CD8-positive, alpha-beta memory T cell (primary cell): ENCODE measurements around the gene PRKCB. TPM values are rescaled to one million over a fixed set of nuclear protein-coding genes. Genes with fewer than 3 reads are reported as not detected.

ENCODE experiments used
- CTCF ChIA-PET: fragments of 350-600 bp; sonication (Branson Sonifier 250); formaldehyde crosslinking; loops from one replicate; lab custom pipeline; 2021; ENCODE audit warnings: antibody characterized with exemption; lab: Charles Lee
- POLR2A ChIA-PET: fragments of 350-600 bp; sonication (Branson Sonifier 250); formaldehyde crosslinking; loops from one replicate; lab custom pipeline; 2021; ENCODE audit warnings: antibody characterized with exemption; lab: Charles Lee
- DNase-seq, 5 donors: peaks; one replicate each; pipeline versions ENCODE4 v3.0.0 to v3.0.0-alpha.2; 2020 to 2022; ENCODE audit warnings: mixed read lengths in 1 of 5
- H3K27ac ChIP-seq: one replicate; pipeline ENCODE4 v1.7.0; 2013; ENCODE audit warnings: low read depth, mild to moderate bottlenecking, low read length, moderate library complexity
- H3K27me3 ChIP-seq: 2 replicates; pipeline ENCODE4 v1.7.0; 2013; ENCODE audit warnings: low read length, mild to moderate bottlenecking; ENCODE audit not compliant: insufficient read depth, poor library complexity, severe bottlenecking
- H3K36me3 ChIP-seq: 2 replicates; pipeline ENCODE4 v1.7.0; 2013; ENCODE audit warnings: mild to moderate bottlenecking, low read length, moderate library complexity; ENCODE audit not compliant: insufficient read depth
- H3K4me1 ChIP-seq: 2 replicates; pipeline ENCODE4 v1.7.0; 2013; ENCODE audit warnings: mild to moderate bottlenecking, low read length, moderate library complexity; ENCODE audit not compliant: insufficient read depth
- H3K4me3 ChIP-seq: 2 replicates; pipeline ENCODE4 v1.7.0; 2013; ENCODE audit warnings: mild to moderate bottlenecking, low read length
- H3K9me3 ChIP-seq: 2 replicates; pipeline ENCODE4 v1.7.0; 2013; ENCODE audit warnings: mild to moderate bottlenecking, low read length
- H3K27ac Mint-ChIP-seq, 8 donors: one replicate each; pipeline ENCODE4 v1.8.0; 2020 to 2021; ENCODE audit warnings: mixed read lengths in 8 of 8, mild to moderate bottlenecking in 6 of 8, inconsistent platforms in 3 of 8, moderate library complexity in 3 of 8
- H3K27me3 Mint-ChIP-seq, 2 donors: one replicate each; pipeline ENCODE4 v1.8.0; 2020 to 2021; ENCODE audit warnings: mixed read lengths in 2 of 2, mild to moderate bottlenecking in 1 of 2, moderate library complexity in 1 of 2
- H3K36me3 Mint-ChIP-seq, 3 donors: one replicate each; pipeline ENCODE4 v1.8.0; 2020 to 2021; ENCODE audit warnings: mixed read lengths in 3 of 3, inconsistent platforms in 1 of 3, mild to moderate bottlenecking in 1 of 3
- H3K4me1 Mint-ChIP-seq, 3 donors: one replicate each; pipeline ENCODE4 v1.8.0; 2020 to 2021; ENCODE audit warnings: mixed read lengths in 3 of 3, inconsistent platforms in 1 of 3, mild to moderate bottlenecking in 1 of 3
- H3K4me3 Mint-ChIP-seq, 7 donors: one replicate each; pipeline ENCODE4 v1.8.0; 2020 to 2021; ENCODE audit warnings: mixed read lengths in 7 of 7, mild to moderate bottlenecking in 6 of 7, moderate library complexity in 4 of 7, inconsistent platforms in 2 of 7
- H3K9me3 Mint-ChIP-seq, 5 donors: one replicate each; pipeline ENCODE4 v1.8.0; 2020 to 2022; ENCODE audit warnings: mixed read lengths in 5 of 5, mild to moderate bottlenecking in 3 of 5, moderate library complexity in 2 of 5, inconsistent platforms in 1 of 5
- polyA plus RNA-seq: library from polyadenylated mRNA; unstranded; fragments of 300-500 nt; fragmentation: Illumina TruSeq; gene quantifications from one replicate; pipeline ENCODE4 v1.2.3, GENCODE V29; 2021
- total RNA-seq, 2 experiments: library from RNA; stranded (reverse); gene quantifications; one replicate each; pipeline ENCODE4 v1.2.3, GENCODE V29; 2021

Gene PRKCB
- total and polyA plus RNA-seq, 3 experiments from 2014 or later: 96.5 to 136 (median 98.2) TPM

DNA sequence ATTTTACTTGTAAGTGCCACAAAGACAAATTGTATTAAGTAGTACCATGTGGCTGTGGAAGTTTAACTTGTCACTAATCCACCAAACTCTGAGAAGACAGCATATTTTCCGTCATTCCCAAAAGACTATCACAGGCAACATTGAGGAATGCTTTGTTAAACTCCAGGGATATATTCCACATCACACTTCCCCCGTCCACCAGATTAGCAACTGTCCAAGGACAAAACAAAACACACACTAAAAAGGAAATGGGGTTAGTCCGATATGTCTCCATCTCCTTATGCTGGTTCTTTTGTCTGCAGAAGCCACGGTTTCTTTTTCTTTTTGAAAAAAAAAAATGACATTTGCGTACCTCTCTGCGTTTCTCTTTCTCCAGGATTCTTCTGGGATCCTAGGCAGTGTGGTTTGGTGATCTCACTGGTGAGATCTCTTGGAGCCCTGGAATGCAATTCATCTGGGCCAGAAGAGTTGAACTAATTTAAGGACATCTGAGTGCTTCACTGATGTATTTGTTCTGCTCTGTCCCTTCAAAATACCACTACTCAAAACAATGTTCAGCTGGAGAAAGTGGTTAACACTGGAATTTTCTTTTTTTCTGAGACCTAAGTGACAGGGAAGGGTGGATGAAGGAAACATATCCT is 40.6 kb downstream of the PRKCB start:
- peaks cover 46% of the 10 kb centered on the region for H3K4me1 ChIP-seq

DNA sequence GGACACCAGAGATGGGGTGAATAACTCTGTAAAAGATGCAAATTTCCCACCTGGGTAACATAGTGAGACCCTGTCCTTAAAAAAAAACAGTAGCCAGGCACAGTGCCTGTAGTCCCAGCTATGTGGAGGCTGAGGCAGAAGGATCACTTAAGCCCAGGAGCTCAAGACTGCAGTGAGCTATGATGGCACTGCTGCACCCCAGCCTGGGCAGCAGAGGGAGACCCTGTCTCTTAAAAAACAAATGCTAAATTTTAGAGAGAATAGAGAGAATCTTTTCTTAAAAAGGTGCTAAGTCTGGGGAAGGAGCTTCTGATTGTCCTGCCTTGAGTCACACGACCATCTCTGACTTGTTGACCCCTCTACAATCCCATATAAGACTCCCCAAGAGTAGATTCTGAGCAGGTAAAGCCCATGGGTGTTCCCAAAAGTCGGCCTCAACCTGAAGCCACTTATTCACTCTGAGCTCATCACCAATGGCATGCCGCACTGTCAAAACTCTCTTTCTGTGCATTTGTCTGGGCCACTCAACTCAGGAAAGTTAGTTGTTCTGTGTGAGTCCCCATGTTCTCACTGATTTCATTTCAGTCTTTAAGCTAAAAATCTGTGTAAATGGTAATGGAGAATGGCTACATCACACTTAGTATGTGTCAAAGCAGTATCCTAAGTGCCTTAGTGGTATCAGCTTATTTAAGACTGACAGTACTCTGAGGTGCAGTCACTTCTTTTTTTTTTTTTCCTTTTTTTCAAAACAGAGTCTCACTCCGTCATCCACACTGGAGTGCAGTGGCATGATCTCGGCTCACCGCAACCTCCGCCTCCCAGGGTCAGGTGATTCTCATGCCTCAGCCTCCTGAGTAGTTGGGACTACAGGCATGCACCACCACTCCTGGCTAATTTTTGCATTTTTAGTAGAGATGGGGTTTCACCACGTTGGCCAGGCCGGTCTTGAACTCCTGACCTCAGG is 41.6 kb downstream of the PRKCB start:
- ChIA-PET CTCF (interaction anchor here (1.2 to 4.1 kb wide), 14 partner anchors 11 to 159 kb away, joined by 3 to 86 read pairs (median 4); no protein-coding TSS in a partner anchor), POLR2A (interaction anchor here (0.5 to 1.0 kb wide), 3 partner anchors 67 to 133 kb away, joined by 3 to 5 read pairs (median 5); no protein-coding TSS in a partner anchor)
- Histone ChIP-seq H3K4me1 (peaks cover 54% of the 10 kb centered on the region), H3K4me3 (no peak overlapping the region), H3K9me3 (no peaks in the 10 kb centered on the region), H3K27me3 (no peaks in the 10 kb centered on the region), H3K27ac (no peak overlapping the region), H3K36me3 (no peaks in the 10 kb centered on the region)
- Mint-ChIP-seq H3K27ac (peak overlapping the region in 7 of 8 donors; percentile 50 to 77 (median 64)), H3K4me1 (peaks cover 72 to 87% (median 82%) of the 10 kb centered on the region in 3 donors), H3K36me3 (peaks cover 0 to 21% (median 2%) of the 10 kb centered on the region in 3 donors), H3K27me3 (no peaks in the 10 kb centered on the region), H3K9me3 (no peaks in the 10 kb centered on the region), H3K4me3 (peak overlapping the region in 1 of 7 donors; percentile 40)
- peak in 1 of 5 donors; percentile 28 for DNase-seq

More for the DNA sequence above, 40.6 kb downstream of the PRKCB start:
- peaks cover 0 to 23% (median 1%) of the 10 kb centered on the region in 3 donors for H3K36me3 Mint-ChIP-seq
- Histone ChIP-seq H3K4me3 (no peak overlapping the region), H3K27ac (no peak overlapping the region), H3K9me3 (no peaks in the 10 kb centered on the region), H3K27me3 (no peaks in the 10 kb centered on the region), H3K36me3 (no peaks in the 10 kb centered on the region)
- H3K27ac Mint-ChIP-seq: peak overlapping the region in 5 of 8 donors; percentile 42 to 74 (median 52)
- CTCF ChIA-PET: interaction anchor here (1.3 to 4.1 kb wide), 9 partner anchors 13 to 160 kb away, joined by 3 to 86 read pairs (median 5); no protein-coding TSS in a partner anchor
- no peak overlapping the region for H3K4me3 Mint-ChIP-seq
- H3K27me3 Mint-ChIP-seq: no peaks in the 10 kb centered on the region
- POLR2A ChIA-PET: no interaction called here
- no peak for DNase-seq
- H3K9me3 Mint-ChIP-seq: no peaks in the 10 kb centered on the region
- peaks cover 67 to 88% (median 82%) of the 10 kb centered on the region in 3 donors for H3K4me1 Mint-ChIP-seq

DNA sequence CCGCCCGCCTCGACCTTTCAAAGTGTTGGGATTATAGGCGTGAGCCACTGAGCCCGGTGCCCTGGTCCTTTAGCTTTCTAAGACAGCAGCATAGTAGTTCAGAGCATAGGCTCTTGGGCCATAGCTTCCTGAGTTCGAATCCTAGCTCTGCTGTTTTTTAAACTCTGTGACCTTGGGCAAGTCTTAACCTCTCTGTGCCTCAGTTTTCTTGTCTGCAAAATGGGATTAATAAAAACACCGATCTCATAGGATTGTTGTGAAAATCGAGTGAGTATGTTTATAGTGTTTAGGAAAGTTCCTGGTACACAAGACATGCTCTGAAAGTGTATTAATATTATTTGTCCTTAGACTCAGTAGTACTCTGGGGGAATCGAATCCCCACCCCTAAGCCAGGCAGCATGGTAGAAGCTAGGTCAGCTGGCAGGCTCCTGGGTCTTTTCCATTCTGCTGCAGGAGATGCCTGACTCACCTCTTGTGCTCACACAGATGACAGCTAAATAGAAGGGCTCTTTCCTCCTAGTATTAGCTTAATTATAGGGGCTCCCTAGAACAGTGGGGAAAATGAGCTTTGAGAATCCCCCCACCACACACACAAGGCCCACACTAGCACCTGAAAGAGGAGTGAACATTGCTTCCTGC is 44.1 kb downstream of the PRKCB start:
- POLR2A ChIA-PET: no interaction called here
- no peaks in the 10 kb centered on the region for H3K9me3 Mint-ChIP-seq

DNA sequence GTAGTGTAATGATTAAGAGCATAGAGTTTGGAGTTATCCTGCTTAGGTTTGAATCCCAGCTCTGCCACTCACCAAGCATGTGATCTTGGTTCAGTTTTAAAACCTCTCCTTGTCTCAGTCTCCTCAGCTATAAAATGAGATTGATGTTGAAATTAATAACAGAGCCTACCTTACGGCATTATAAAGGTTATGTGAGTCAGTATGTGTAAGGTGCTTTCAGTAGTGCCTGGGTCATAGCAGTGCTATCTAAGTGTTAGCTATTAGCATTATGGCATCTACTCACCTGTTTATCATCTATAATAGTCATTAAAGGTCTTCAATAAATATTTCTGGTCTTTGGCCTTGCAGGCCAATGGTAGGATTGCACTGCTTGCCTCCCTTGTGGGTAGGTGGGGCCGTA is 53.4 kb downstream of the PRKCB start:
- H3K4me3 ChIP-seq: no peak overlapping the region
- H3K27ac ChIP-seq: no peak overlapping the region
- H3K36me3 ChIP-seq: no peaks in the 10 kb centered on the region
- Mint-ChIP-seq H3K9me3 (no peaks in the 10 kb centered on the region), H3K27ac (peak overlapping the region in 2 of 8 donors; percentile 9 to 75), H3K4me3 (no peak overlapping the region), H3K4me1 (peaks cover 54 to 91% (median 74%) of the 10 kb centered on the region in 3 donors), H3K36me3 (peaks cover 5 to 50% (median 6%) of the 10 kb centered on the region in 3 donors), H3K27me3 (no peaks in the 10 kb centered on the region)
- H3K9me3 ChIP-seq: no peaks in the 10 kb centered on the region
- DNase-seq: no peak
- POLR2A ChIA-PET: no interaction called here
- no peaks in the 10 kb centered on the region for H3K27me3 ChIP-seq
- peaks cover 6% of the 10 kb centered on the region for H3K4me1 ChIP-seq
- CTCF ChIA-PET: interaction anchor here (0.8 to 2.4 kb wide), 4 partner anchors 12 to 121 kb away, joined by 3 to 6 read pairs (median 4); no protein-coding TSS in a partner anchor

More for the DNA sequence above, 44.1 kb downstream of the PRKCB start:
- peaks cover 77 to 91% (median 85%) of the 10 kb centered on the region in 3 donors for H3K4me1 Mint-ChIP-seq
- no peak for DNase-seq
- CTCF ChIA-PET: interaction anchor here (1.0 to 4.1 kb wide), 6 partner anchors 10 to 133 kb away, joined by 3 to 86 read pairs (median 4); no protein-coding TSS in a partner anchor
- peaks cover 6 to 34% (median 8%) of the 10 kb centered on the region in 3 donors for H3K36me3 Mint-ChIP-seq
- H3K4me3 Mint-ChIP-seq: peak overlapping the region in 2 of 7 donors; percentile 15 to 80
- Histone ChIP-seq H3K27me3 (no peaks in the 10 kb centered on the region), H3K4me1 (peaks cover 44% of the 10 kb centered on the region), H3K27ac (no peak overlapping the region), H3K9me3 (no peaks in the 10 kb centered on the region), H3K36me3 (peaks cover 6% of the 10 kb centered on the region), H3K4me3 (no peak overlapping the region)
- H3K27ac Mint-ChIP-seq: peak overlapping the region in 6 of 8 donors; percentile 26 to 84 (median 50)
- H3K27me3 Mint-ChIP-seq: no peaks in the 10 kb centered on the region

DNA sequence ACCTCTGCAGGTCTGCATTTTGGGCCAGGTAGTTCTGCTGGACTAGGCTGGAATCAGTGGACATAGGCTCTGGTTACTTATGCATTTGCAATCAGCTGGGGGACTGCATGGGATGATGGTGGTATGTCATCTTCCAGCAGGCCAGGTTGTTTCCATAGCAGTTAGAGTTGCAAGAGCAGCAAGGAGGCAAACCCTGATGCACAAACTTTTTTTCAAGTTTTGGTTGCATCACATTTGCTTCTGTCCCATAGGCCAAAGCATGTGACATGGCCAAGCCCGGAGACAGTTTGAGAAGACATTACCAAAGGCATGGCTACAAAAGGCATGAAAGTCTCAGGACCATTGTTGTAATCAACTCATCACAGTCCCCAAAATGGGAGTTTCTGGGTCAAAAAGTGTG is 58.2 kb downstream of the PRKCB start:
- Mint-ChIP-seq H3K27me3 (no peaks in the 10 kb centered on the region), H3K4me1 (peaks cover 65 to 94% (median 81%) of the 10 kb centered on the region in 3 donors), H3K4me3 (no peak overlapping the region), H3K27ac (peak overlapping the region in 5 of 8 donors; percentile 20 to 89 (median 32)), H3K36me3 (peaks cover 3 to 29% (median 10%) of the 10 kb centered on the region in 3 donors), H3K9me3 (no peaks in the 10 kb centered on the region)
- ChIA-PET POLR2A (no interaction called here), CTCF (interaction anchor here (0.6 to 1.6 kb wide), 2 partner anchors 14 to 52 kb away, joined by 3 to 4 read pairs; no protein-coding TSS in a partner anchor)
- DNase-seq: no peak
- H3K27me3 ChIP-seq: no peaks in the 10 kb centered on the region
- H3K36me3 ChIP-seq: no peaks in the 10 kb centered on the region
- peaks cover 16% of the 10 kb centered on the region for H3K4me1 ChIP-seq
- H3K9me3 ChIP-seq: no peaks in the 10 kb centered on the region
- no peak overlapping the region for H3K4me3 ChIP-seq
- no peak overlapping the region for H3K27ac ChIP-seq

DNA sequence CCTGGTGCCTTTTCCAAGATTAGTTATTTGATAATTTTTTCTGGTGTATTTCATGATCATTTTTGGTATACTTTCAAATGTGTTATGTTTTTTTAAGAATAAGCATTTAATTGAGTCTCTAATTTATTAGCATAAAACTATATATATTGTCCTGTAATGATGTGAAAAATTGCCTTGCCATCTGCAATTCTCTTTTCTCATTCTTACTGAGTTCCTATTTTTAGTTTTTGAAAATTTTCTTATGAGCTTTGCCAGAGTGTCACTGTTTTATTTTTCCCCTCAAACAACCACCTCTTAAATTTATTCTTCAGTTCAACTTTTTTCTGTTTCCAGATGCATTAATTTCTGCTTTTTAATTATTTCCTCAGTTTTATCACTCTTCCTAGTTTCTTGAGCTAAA is 59.3 kb downstream of the PRKCB start:
- Histone ChIP-seq H3K9me3 (no peaks in the 10 kb centered on the region), H3K36me3 (no peaks in the 10 kb centered on the region), H3K4me3 (no peak overlapping the region), H3K27me3 (no peaks in the 10 kb centered on the region), H3K4me1 (peaks cover 11% of the 10 kb centered on the region), H3K27ac (no peak overlapping the region)
- Mint-ChIP-seq H3K4me1 (peaks cover 60 to 94% (median 74%) of the 10 kb centered on the region in 3 donors), H3K27me3 (no peaks in the 10 kb centered on the region), H3K9me3 (no peaks in the 10 kb centered on the region), H3K36me3 (peaks cover 0 to 21% (median 10%) of the 10 kb centered on the region in 3 donors), H3K27ac (peak overlapping the region in 7 of 8 donors; percentile 14 to 89 (median 66)), H3K4me3 (no peak overlapping the region)
- CTCF ChIA-PET: interaction anchor here (2.1 kb wide), 1 partner anchor 116 kb away, joined by 7 read pairs; no protein-coding TSS in a partner anchor
- DNase-seq: no peak
- POLR2A ChIA-PET: no interaction called here
